ENCODE data around the gene PTGDR2. TPM values are rescaled to one million over a fixed set of nuclear protein-coding genes. Genes with fewer than 3 reads are reported as not detected.
A peak's percentile ranks its signal among the peaks of the same experiment; 100 is the strongest.

Gene PTGDR2
- total RNA-seq, 4 donors from 2014 or later, result 0.31 to 2.7 (median 0.85) TPM; not detected in 1

- intact Hi-C loops (cut with DNase I), result no loop called here
Observed at GRCh38 chr11:60844870-60845221, 10.9 kb downstream of the PTGDR2 start.

GRCh38 chr11:60844045-60844869, 11.5 kb downstream of the PTGDR2 start:
- TF ChIP-seq CTCF (IDR thresholded peaks at IDR 0.05) (no peak), POLR2A (IDR thresholded peaks at IDR 0.05) (no peak)
- H3K4me1 ChIP-seq, result peaks cover 28 to 53% (median 36%) of the 10 kb centered on the region in 3 donors
- no peaks in the 10 kb centered on the region for H3K27me3 ChIP-seq
- peaks cover under 1 to 41% (median 18%) of the 10 kb centered on the region in 3 donors for H3K36me3 ChIP-seq
- H3K27ac ChIP-seq, result peak overlapping the region in 2 of 4 donors; percentile 84 to 86
- peak overlapping the region in 2 of 4 donors; percentile 63 to 89 for H3K4me3 ChIP-seq
- 38 to 55% methylated on average over 8 to 10 of the region's 10 CpGs for WGBS, 2 donors
- DNase-seq, result no peak
- intact Hi-C loops (cut with DNase I), result no loop called here
- no peaks in the 10 kb centered on the region for H3K9me3 ChIP-seq

More at GRCh38 chr11:60844870-60845221, 10.9 kb downstream of the PTGDR2 start:
- peaks cover 6 to 46% (median 24%) of the 10 kb centered on the region in 3 donors for H3K36me3 ChIP-seq
- no peaks in the 10 kb centered on the region for H3K9me3 ChIP-seq
- TF ChIP-seq CTCF (IDR thresholded peaks at IDR 0.05) (no peak), POLR2A (IDR thresholded peaks at IDR 0.05) (no peak)
- H3K27ac ChIP-seq, result no peak overlapping the region
- no peak for DNase-seq
- 31 to 44% methylated on average over 4 of the region's 4 CpGs for WGBS, 2 donors
- no peaks in the 10 kb centered on the region for H3K27me3 ChIP-seq
- peaks cover 28 to 53% (median 36%) of the 10 kb centered on the region in 3 donors for H3K4me1 ChIP-seq
- peak overlapping the region in 1 of 4 donors; percentile 89 for H3K4me3 ChIP-seq

GRCh38 chr11:60842668-60843600, 12.8 kb downstream of the PTGDR2 start:
- no peaks in the 10 kb centered on the region for H3K27me3 ChIP-seq
- WGBS, 2 donors, result 9 to 12% methylated on average over 14 to 19 of the region's 23 CpGs
- TF ChIP-seq CTCF (IDR thresholded peaks at IDR 0.05), result no peak
- no peak for TF ChIP-seq POLR2A (IDR thresholded peaks at IDR 0.05)
- peak overlapping the region; percentile 71 to 86 (median 80) for H3K27ac ChIP-seq
- H3K4me1 ChIP-seq, result peaks cover 28 to 53% (median 36%) of the 10 kb centered on the region in 3 donors
- no peak for DNase-seq
- peaks cover 0 to 27% (median 8%) of the 10 kb centered on the region in 3 donors for H3K36me3 ChIP-seq
- peak overlapping the region; percentile 55 to 89 (median 76) for H3K4me3 ChIP-seq
- intact Hi-C loops (cut with DNase I), result no loop called here
- H3K9me3 ChIP-seq, result no peaks in the 10 kb centered on the region

- intact Hi-C loops (cut with DNase I), result no loop called here
- Histone ChIP-seq H3K36me3 (peaks cover 0 to 18% (median 3%) of the 10 kb centered on the region in 3 donors), H3K27ac (peak within 1 kb of the TSS; percentile 71 to 86 (median 80)), H3K4me3 (peak within 1 kb of the TSS; percentile 55 to 89 (median 76)), H3K27me3 (no peaks in the 10 kb centered on the region), H3K4me1 (peaks cover 28 to 53% (median 36%) of the 10 kb centered on the region in 3 donors), H3K9me3 (no peaks in the 10 kb centered on the region)
- peak in 2 of 4 donors; percentile 26 to 84 for TF ChIP-seq POLR2A (IDR thresholded peaks at IDR 0.05)
- TF ChIP-seq CTCF (IDR thresholded peaks at IDR 0.05), result peak in 2 of 6 experiments; percentile 3 to 62
- 0% methylated on average over 8 to 10 of the region's 57 CpGs for WGBS, 2 donors
- peak; percentile 79 for DNase-seq
Observed at GRCh38 chr11:60841797-60842667, 13.7 kb downstream of the PTGDR2 start, which contains the start of gene CCDC86. CCDC86 (plus strand) TSS chr11:60842113; CDS start chr11:60842125, 12 bp downstream.

All from esophagus squamous epithelium (tissue), 5 donors.